GM18858 (cell line): Measurements from ENCODE around the gene SRRM4.
"Not testable (repeated sequence)": the region's sequence is repeated elsewhere in the genome, so short reads cannot be mapped to it uniquely, and the experiment has no call there.

Experiments
- ATAC-seq: cut with Tn5 transposase; IDR thresholded peaks from one replicate; pipeline ENCODE4 v1.9.1; 2021; ENCODE audit not compliant: unreplicated experiment

SRRM4 gene

DNA sequence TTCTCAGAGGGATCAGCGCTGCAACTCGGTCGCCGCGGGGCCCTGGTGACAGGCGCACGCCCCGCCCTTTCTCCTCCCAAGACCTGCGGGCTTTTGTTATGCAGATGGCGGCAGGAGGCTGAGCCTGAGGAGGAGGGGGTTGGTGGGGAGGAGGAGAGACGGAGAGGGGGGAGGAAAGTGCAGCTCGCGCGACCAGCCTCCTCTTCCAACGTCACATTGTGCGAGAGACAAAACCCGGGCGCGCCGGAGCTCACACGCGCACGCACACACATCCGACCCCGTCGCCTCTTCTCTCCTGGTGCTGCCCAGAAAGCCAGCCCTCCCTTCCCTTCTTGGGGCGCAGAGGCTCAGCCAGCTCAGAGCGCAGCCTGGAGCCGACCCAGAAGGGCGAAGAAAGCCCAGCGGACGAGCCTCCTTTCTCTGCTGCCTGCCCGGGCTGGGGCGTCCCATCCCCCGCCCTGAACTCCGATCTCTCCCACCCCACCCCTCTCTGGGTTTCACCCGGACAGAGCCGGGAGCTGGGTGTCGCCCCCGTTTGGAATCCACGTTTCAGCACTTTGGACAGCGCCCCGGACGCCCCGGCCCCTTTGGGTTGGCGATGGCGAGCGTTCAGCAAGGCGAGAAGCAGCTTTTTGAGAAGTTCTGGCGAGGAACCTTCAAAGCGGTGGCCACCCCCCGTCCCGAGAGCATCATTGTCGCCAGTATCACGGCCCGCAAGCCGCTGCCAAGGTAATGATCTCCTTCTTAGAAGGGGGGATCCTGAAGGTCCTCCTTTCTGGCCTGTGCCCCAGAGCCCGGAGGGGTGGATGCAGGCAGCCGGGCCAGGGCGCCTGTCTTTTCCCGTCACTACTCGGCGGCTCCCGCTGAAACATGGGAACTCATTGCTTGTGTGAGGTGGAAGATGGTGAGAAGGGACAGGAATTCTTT is at the start of gene SRRM4:
TSS of gene SRRM4 (plus strand) at position 257 of the 927 bp plus-strand sequence. CDS start at position 599, 342 bp downstream.
- ATAC-seq: no peak

DNA sequence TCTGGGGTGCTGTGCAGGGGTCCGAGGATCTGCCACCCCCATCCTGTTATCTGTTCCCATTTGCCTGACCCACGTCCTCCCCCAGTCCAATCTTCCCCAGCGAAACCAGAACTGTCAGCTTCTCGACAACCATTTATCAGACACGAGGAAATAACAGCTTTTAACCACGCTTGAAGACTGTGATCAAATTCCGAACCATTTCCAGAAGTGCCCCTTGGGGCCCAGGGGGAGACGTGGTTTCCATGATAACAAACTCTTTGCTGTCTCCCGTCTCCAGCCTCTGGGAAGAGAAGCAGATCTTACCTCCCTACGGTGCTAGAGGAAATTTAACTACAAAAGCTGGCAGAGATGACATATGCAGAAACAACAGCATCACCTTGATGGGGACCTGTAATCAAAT is 35.1 kb upstream of the SRRM4 start:
- no peak for ATAC-seq

GRCh38 chr12:118958520-118958919 is 22.8 kb upstream of the SRRM4 start:
- ATAC-seq: no peak

- ATAC-seq: no peak
Measured at GRCh38 chr12:118959348-118959747, 22.0 kb upstream of the SRRM4 start.

- ATAC-seq: no peak
Measured at GRCh38 chr12:118959985-118960560, 21.3 kb upstream of the SRRM4 start.

DNA sequence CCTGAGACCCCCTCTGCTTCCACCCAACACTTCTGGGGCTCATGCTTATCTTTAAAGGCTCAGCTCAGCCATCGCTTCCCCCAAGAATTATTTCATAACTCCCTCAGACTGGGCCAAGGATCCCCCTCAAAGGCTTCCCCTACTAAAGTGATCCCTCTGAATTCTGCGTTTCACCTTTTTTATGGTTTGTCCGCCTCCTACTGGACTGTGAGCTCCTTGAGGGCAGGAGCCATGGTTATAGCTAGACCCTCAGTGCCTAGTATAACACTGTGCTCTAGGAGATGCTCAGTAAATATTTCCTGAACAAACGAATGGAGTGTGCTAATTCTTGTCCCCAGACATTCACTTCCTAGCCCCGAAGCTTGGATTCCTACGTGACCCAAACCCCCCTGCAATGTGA is 20.5 kb upstream of the SRRM4 start:
- no peak for ATAC-seq

DNA sequence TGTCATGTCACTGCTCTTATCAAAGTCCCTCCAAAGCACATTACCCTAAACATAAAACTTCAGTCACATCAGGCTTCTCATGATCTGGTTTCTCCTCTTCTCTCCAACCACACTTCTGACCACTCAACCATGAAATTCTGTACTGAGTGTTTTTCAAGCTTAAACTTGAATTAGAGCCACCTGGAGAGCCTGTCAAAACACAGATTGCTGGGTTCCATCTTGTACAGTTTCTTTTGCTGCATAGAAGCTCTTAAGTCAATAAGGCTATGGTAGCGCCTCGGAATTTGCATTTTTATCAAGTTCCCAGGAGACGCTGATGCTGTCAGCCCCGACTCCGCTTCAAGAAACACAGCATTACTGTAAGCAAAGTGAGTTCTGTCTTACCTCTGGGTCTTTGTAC is 16.4 kb upstream of the SRRM4 start:
- ATAC-seq: no peak

DNA sequence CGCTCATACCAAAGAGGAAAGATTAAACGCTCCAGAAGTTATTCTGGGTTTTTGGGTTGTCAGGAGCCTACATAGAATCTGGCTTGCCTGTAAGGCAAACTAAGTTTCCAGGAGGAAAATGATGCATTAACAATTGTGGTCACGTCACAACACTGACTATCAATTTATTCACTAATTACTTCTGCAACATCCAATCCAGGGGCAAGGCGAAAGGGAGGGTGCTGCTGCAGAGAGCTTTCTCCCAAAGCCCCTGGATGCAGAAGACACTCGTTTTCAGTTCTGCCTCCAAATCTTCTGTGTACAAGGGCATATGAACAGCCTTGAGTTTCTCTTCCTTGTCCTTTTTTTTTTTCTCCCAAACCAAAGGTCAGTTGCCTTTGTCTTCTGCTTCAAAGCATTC is 10.5 kb upstream of the SRRM4 start:
- ATAC-seq: no peak

DNA sequence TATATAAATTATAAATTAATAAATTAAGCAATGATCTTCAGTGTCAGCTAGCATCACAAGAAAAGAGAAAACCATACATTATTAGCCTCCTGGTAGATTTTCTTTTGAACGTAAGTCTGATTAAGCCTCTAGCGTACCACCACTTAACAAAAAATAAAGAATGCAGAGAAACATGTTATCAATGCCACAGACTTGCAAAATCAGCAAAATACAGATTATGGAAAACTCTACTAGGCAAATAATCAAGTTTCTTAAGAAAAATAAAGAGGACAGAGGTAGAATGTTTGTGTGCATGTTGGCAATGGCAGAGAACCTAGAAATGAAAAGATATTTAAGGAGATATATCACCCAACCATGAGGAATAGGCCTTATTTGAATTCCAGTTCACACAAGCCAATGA is 8.4 kb upstream of the SRRM4 start:
- ATAC-seq: no peak

- ATAC-seq: no peak
Measured at GRCh38 chr12:118979763-118980406, 1.5 kb upstream of the SRRM4 start.

DNA sequence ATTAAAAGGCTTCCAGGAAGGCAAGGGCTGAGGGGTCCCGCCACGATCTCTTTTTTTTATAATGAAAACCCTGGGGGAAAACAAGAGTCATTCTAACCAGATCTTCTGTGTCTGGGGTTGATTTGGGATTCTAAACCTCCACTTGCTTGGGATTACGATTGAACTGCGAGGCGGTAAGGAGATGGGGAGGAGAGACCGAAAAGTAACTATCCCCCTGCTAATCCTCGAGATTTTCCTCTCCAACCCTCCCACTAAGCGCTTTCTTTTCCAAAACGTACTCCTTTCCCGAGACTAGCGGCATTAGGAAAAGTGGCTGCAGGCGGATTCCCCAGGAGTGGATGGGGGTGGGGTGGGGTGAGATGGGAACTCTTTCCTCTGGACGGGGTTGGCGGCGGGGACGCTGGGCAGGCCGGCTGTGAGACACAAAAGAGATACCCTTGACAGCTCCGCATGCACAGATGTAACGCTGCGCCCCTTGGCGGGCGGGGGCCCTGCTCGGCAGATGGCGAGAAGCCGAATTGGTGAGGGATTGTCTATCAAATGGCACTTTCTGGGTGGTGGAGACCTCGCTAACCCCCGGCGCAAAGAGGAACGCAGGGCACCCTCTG is 830 bp upstream of the SRRM4 start:
- no peak for ATAC-seq

DNA sequence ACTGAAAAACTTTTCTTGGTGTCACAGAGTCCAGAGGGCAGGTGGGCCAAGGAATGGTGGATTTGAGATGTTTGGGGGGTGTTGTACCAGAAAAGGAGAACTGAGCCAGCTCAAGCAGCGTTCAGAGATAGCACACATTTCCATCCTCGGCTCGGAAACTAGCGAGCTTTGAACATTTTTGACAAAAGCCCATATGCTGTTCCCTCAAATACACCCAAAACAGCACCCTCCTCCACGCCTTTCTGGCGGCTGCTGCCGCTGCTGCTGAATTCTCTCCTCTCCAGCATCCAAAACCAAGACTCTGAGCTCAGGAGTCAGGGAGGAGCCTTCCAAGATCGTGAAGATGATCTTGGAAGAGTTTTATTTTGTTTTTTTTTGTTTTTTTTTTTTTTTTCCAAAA is 961 bp downstream of the SRRM4 start:
- ATAC-seq: no peak

GRCh38 chr12:118982984-118983761 is 1.8 kb downstream of the SRRM4 start:
- no peak for ATAC-seq

DNA sequence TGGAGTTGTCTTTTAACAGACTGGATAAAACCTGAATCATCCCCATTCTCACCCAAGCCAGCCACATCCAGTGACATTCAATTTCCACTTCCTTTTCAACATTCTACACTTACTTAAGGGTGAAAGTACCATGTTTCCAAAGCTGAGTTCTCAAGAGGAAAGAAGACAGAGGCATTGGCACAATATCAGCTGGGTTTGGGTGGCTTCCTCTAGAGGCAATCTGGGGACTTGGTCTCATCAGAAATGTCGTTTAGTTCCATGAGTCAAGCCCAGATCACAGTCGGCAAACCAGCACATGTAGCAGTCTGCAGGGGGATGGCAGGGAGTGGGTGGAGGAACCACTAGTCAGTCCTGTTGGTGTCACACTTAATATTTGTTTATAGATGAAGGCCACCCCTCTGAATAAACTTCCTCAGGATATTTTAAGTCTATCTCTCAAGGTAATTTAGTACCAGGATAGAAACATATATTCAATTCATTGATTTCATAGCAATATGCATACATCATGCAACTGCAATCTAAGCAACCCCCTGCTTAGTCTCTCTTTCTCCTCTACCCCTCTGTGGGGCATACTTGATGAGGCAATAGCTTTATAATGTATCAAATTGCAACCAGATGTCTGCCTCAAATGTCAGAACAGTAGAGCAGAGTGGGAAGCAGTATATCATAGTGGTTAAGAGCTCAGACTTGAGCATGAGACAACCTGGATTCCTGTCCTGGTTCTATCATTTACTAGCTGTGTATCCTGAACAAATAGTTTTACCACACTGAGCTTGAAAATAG is 3.0 kb downstream of the SRRM4 start:
- ATAC-seq: no peak

DNA sequence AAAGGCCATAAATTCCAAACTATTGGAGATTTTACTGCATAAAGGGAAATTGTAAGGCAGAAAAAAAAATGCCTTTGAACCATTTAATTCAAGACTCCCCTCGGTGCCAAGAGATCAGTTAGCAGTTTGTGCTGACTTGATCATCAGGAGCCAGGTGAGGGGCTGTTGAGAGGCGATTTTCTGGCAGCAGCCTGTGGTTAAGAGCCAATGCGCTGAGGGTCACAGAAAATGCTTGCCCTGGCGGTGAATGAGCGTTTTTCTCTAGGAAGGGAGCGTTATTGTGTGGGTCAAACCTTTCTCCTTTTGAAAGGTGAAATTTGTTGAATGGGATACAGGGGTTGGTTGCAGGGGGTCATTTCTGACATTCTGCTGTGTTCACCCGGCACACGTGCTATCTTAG is 4.7 kb downstream of the SRRM4 start:
- no peak for ATAC-seq

GRCh38 chr12:118999107-118999506 is 17.8 kb downstream of the SRRM4 start:
- ATAC-seq: no peak

DNA sequence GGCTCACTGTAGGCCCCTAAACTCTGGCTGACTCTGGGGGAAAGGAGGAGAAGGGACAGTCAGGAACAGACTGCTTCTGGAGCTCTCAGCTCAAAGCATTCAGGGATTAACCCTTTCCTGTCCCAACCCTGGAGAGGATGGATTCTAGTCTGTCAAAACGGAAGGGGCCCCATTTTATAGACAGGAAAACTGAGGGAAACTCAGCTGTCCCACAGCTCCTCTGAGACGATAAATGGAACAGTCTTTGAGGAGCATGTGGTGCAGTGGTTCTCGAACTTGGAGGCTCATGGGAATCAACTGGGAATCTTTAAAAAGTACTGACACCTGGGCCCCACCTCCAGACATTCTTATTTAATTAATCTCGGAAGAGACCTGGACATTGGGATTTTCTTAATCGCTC is 23.7 kb downstream of the SRRM4 start:
- ATAC-seq: no peak

DNA sequence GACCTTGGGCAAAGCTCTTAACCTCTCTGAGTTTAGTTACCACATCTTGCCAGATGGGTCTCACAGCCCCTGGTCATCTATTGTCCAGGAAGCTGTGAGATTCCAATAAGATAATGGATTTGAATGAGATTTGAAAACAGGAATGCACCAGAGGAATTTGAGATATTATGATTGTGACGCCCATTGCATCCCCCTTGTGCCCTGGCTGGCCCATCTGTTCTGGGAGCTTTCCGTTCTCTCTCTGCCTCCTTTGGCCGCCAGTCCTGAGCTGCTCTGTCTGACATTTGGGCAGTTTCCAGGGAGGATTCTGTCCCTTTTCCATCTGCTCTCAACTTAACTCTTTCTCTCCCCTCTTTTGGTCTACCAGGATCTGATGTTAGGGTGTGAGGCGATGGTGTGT is 24.6 kb downstream of the SRRM4 start:
- no peak for ATAC-seq

DNA sequence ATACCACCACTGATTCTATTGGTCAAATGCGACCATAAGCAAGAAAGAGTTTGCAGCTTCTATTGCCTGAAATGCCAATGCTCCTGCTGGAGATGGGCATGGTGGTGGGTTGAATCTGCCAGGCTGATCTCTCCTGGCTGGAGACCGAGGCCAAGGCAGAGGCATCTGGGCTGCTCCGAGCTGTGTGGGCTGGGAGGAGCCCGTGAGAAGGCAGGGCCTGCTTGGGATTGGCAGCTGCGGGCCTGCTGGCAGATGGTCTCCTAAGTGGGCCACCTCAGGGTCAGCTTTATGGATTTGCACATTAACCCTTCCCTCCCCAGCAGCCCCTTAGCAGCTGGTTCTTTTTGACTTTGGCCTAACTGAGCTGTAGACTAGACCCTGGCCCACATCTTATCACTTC is 25.4 kb downstream of the SRRM4 start:
- no peak for ATAC-seq

DNA sequence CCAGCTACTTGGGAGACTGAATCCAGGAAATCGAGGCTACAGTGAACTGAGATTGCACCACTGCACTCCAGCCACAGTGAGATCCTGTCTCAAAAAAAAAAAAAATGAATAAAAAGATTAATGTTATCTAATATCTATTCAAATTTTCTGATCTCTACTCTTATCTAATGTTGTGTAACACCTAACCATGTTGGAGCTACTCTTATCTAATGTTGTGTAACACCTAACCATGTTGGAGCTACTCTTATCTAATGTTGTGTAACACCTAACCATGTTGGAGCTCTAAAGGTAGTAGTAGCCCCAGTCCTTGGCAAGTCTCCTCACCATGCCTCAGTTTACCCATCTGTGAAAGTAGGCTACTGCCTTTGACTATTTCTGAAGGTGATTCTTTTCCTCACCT is 26.9 kb downstream of the SRRM4 start:
- not testable (repeated sequence) for ATAC-seq
